ENCODE results near the gene ARHGEF26. TPM values are rescaled to one million over a fixed set of nuclear protein-coding genes. Genes with fewer than 3 reads are reported as not detected.

ARHGEF26 gene
- total RNA-seq, 1 donor from 2014 or later: 33.8 TPM

DNA sequence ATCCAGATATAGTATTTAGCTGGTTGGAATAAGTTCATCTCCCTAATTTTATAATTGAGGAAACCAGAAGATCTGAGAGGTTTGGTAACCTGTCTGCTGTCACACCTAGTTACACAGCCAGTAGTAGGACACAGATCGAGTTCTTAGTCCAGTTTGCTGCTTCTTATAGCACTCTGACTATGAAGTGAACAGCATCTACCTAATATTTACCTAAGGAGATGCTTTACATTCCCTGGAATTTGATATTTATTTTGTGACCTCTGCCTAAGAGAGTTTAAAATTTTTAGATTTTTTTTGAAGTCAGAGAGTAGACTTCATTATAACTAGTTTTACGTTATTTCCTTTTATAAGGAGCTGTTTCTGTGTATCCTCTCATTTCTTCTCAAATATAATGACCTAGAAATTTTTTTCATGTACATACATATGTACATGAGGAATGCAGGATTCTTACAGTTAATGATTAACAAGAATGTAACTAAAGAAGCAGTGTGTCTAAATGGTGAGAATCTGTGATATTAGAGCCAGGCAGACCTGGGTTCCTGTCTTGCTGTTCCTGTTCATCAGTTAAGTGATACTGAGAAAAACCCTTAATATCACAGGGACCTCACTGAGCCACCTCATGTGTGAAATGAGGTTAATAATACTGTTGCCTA is 4.3 kb downstream of the ARHGEF26 start:
- TF ChIP-seq, protein P1, sequence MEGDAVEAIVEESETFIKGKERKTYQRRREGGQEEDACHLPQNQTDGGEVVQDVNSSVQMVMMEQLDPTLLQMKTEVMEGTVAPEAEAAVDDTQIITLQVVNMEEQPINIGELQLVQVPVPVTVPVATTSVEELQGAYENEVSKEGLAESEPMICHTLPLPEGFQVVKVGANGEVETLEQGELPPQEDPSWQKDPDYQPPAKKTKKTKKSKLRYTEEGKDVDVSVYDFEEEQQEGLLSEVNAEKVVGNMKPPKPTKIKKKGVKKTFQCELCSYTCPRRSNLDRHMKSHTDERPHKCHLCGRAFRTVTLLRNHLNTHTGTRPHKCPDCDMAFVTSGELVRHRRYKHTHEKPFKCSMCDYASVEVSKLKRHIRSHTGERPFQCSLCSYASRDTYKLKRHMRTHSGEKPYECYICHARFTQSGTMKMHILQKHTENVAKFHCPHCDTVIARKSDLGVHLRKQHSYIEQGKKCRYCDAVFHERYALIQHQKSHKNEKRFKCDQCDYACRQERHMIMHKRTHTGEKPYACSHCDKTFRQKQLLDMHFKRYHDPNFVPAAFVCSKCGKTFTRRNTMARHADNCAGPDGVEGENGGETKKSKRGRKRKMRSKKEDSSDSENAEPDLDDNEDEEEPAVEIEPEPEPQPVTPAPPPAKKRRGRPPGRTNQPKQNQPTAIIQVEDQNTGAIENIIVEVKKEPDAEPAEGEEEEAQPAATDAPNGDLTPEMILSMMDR (IDR thresholded peaks at IDR 0.05): no peak
- H3K27me3 ChIP-seq: no peaks in the 10 kb centered on the region
- no peaks in the 10 kb centered on the region for H3K9me3 ChIP-seq
- intact Hi-C loops (cut with DNase I): loop anchor here (10.0 kb wide), 1 partner anchor 961 kb away; the partner anchor contains the start of gene RAP2B
- H3K36me3 ChIP-seq: peaks cover 8 to 14% of the 10 kb centered on the region in 2 donors
- H3K27ac ChIP-seq: no peak overlapping the region
- peaks cover 0 to 2% of the 10 kb centered on the region in 2 donors for H3K4me1 ChIP-seq
- DNase-seq (ENCODE audit: low spot score in 2 of 2): no peak
- peak overlapping the region in 1 of 2 donors; percentile 90 for H3K4me3 ChIP-seq

DNA sequence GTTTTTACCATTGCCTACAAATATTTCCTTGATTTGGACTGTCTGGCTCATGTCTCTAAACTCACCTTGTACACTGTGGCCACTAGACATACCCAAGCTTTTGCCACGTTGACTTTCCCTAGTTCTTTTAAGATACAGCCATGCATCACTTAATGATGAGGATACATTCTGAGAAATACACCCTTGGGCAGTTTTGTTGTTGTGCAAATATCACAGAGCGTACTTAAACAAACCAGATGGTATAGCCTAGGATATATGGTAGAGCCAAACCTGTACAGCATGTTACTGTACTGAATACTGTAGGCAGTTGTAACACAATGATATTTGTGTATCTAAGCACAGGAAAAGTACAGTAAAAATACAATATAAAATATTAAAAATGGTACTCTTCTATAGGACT is 5.5 kb downstream of the ARHGEF26 start:
- H3K4me3 ChIP-seq: peak overlapping the region in 1 of 2 donors; percentile 90
- H3K27me3 ChIP-seq: no peaks in the 10 kb centered on the region
- peaks cover 8 to 14% of the 10 kb centered on the region in 2 donors for H3K36me3 ChIP-seq
- no peaks in the 10 kb centered on the region for H3K9me3 ChIP-seq
- DNase-seq (ENCODE audit: low spot score in 2 of 2): no peak
- H3K27ac ChIP-seq: no peak overlapping the region
- intact Hi-C loops (cut with DNase I): loop anchor here (10.0 kb wide), 1 partner anchor 962 kb away; the partner anchor contains the start of gene RAP2B
- peaks cover 0 to 2% of the 10 kb centered on the region in 2 donors for H3K4me1 ChIP-seq
- TF ChIP-seq, protein P1 (IDR thresholded peaks at IDR 0.05): no peak

DNA sequence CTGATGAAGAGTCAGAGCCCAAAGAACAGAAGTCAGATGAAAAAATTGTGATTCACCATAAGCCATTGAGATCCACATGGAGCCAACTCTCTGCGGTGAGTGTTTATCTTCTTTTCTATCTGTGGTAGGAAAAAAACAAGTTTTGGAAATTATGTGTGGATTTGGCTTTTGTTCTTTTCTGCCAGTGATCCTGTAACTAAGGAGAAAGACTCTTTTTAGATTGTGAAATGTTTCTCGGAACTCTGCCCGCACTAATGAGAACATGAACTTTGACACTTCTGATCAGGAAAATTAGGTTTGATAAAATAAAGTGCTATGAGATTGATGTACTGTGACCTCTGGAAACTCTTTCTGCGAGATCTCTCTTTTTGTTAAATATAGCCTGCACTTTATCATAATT is 8.4 kb downstream of the ARHGEF26 start:
- Histone ChIP-seq H3K4me1 (no peaks in the 10 kb centered on the region), H3K9me3 (no peaks in the 10 kb centered on the region), H3K27ac (no peak overlapping the region), H3K27me3 (no peaks in the 10 kb centered on the region), H3K36me3 (peaks cover 8 to 14% of the 10 kb centered on the region in 2 donors), H3K4me3 (no peak overlapping the region)
- TF ChIP-seq, protein P1 (IDR thresholded peaks at IDR 0.05): no peak
- DNase-seq (ENCODE audit: low spot score in 2 of 2): no peak
- intact Hi-C loops (cut with DNase I): loop anchor here (10.0 kb wide), 1 partner anchor 965 kb away; the partner anchor contains the start of gene RAP2B

DNA sequence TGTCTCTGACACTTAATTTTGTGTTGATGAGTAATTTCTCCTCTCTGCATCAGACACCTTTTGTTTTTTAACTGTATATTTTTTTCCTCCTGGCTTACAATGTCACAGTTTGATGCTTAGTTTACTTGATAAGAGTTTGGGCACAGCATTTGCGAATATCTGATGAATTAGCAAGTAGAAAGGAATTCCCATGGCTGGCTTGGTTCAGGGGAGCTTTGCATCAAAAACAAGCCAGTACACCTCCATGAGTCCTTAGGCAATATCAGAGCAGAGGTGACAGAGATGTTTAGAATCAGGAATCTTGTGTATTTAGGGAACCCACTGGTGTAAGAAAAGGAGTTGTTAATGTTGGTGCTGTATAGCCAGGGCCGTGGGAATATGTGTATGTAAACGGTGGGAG is 9.3 kb downstream of the ARHGEF26 start:
- Histone ChIP-seq H3K4me1 (no peaks in the 10 kb centered on the region), H3K4me3 (no peak overlapping the region), H3K36me3 (peaks cover 8 to 14% of the 10 kb centered on the region in 2 donors), H3K27ac (no peak overlapping the region), H3K9me3 (no peaks in the 10 kb centered on the region), H3K27me3 (no peaks in the 10 kb centered on the region)
- no peak for DNase-seq (ENCODE audit: low spot score in 2 of 2)
- intact Hi-C loops (cut with DNase I): no loop called here
- TF ChIP-seq, protein P1 (IDR thresholded peaks at IDR 0.05): no peak

DNA sequence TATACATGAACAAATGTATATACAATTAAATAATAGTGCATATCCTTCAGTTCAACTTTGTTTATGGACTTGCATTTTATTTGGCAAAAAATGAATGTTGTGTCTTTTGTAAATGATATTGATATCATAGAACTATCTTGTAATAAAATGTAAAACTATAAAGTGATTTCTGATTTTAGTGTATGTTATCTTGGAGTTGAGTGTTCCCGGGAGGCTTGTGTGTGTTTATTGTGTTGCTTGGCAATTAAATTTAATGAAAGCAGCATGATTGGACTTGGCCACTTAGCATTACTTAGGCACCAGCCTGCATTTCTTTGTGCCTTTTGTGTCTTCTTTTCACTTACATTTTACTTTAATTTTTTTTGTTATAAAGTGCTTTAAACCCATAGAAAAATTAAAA is 10.6 kb downstream of the ARHGEF26 start:
- no peak overlapping the region for H3K27ac ChIP-seq
- DNase-seq (ENCODE audit: low spot score in 2 of 2): no peak

More for the DNA sequence above, 10.6 kb downstream of the ARHGEF26 start:
- TF ChIP-seq, protein P1 (IDR thresholded peaks at IDR 0.05): no peak
- H3K27me3 ChIP-seq: no peaks in the 10 kb centered on the region
- H3K36me3 ChIP-seq: peaks cover 8 to 9% of the 10 kb centered on the region in 2 donors
- H3K4me3 ChIP-seq: no peak overlapping the region
- no peaks in the 10 kb centered on the region for H3K4me1 ChIP-seq
- intact Hi-C loops (cut with DNase I): no loop called here
- H3K9me3 ChIP-seq: no peaks in the 10 kb centered on the region

Measured in ascending aorta (tissue), 2 donors.